GM18511 (cell line): ENCODE measurements around the gene RASD1.

Experiments
- ATAC-seq: cut with Tn5 transposase; IDR thresholded peaks from one replicate; pipeline ENCODE4 v1.9.1; 2021; ENCODE audit warnings: mild to moderate bottlenecking, moderate library complexity; ENCODE audit not compliant: unreplicated experiment

RASD1 gene

GRCh38 chr17:17496189-17497064 is at the start of gene RASD1:
Gene RASD1, minus strand, starts transcription at chr17:17496395. Its CDS starts 214 bp downstream, at chr17:17496181.
- peak; percentile 83 for ATAC-seq

GRCh38 chr17:17545984-17546383 is 49.8 kb upstream of the RASD1 start:
- no peak for ATAC-seq

GRCh38 chr17:17545031-17545820 is 49.0 kb upstream of the RASD1 start:
- no peak for ATAC-seq

GRCh38 chr17:17542906-17543635 is 46.9 kb upstream of the RASD1 start:
- ATAC-seq: no peak

GRCh38 chr17:17541640-17542001 is 45.4 kb upstream of the RASD1 start:
- no peak for ATAC-seq

GRCh38 chr17:17540935-17541639 is 44.9 kb upstream of the RASD1 start:
- no peak for ATAC-seq

- ATAC-seq: no peak
These were observed 44.2 kb upstream of the RASD1 start for GRCh38 chr17:17540278-17540906.

GRCh38 chr17:17539591-17539990 is 43.4 kb upstream of the RASD1 start:
- no peak for ATAC-seq

- ATAC-seq: no peak
These were observed 42.5 kb upstream of the RASD1 start for GRCh38 chr17:17538417-17539391.

GRCh38 chr17:17537311-17538099 is 41.3 kb upstream of the RASD1 start:
- no peak for ATAC-seq

- ATAC-seq: no peak
These were observed 40.5 kb upstream of the RASD1 start for GRCh38 chr17:17536702-17537101.

GRCh38 chr17:17535957-17536356 is 39.8 kb upstream of the RASD1 start:
- ATAC-seq: no peak

GRCh38 chr17:17533901-17534441 is 37.8 kb upstream of the RASD1 start:
- no peak for ATAC-seq

- ATAC-seq: no peak
These were observed 36.8 kb upstream of the RASD1 start for GRCh38 chr17:17532991-17533390.

GRCh38 chr17:17531156-17531555 is 35.0 kb upstream of the RASD1 start:
- no peak for ATAC-seq

GRCh38 chr17:17528696-17529652 is 32.8 kb upstream of the RASD1 start:
- no peak for ATAC-seq

- ATAC-seq: no peak
These were observed 31.8 kb upstream of the RASD1 start for GRCh38 chr17:17527956-17528500.
